ENCODE data around the gene EIF6.
"Not testable (repeated sequence)": the region's sequence is repeated elsewhere in the genome, so short reads cannot be mapped to it uniquely, and the experiment has no call there.

The EIF6 gene

GRCh38 chr20:35254448-35254999, 30.0 kb downstream of the EIF6 start:
- DNase-seq: no peak

GRCh38 chr20:35253010-35253409, 31.6 kb downstream of the EIF6 start:
- DNase-seq: no peak

GRCh38 chr20:35252598-35252997, 32.0 kb downstream of the EIF6 start:
- not testable (repeated sequence) for DNase-seq

DNA sequence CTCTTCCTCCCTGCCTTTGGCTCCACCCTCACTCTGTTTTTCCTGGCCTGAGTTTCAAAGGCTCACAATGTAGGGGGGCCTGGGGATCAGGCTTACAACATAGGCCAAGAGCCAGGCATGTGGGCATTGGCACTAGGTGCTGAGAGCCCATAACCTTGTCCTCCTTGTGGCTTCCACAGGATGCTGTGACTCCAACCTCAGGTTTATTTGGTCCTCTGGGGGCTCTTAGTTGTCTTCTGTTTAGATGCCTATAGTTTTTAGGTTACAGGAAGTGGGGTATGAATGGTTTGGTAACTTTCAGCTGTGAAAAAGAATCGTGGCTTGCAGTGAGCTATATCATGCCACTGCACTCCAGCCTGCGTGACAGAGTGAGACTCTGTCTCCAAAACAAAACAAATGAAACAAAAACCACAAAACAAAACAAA, 32.5 kb downstream of the EIF6 start:
- DNase-seq: no peak

DNA sequence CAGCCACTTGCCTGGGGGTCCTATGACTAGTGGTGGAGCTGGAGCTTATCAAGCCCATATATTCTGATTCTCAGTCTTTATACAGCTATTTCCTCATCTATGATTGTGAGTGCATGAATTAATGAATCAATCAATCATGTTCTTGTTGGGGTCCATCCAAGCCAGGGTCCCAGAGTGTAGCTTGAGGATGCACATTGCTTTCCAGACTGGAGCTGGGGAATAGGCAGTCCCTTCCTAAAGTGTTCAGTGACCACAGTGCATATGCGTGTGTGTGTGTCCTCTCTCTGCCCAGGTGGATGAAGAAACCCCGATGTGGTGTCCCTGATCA, 33.0 kb downstream of the EIF6 start:
- no peak for DNase-seq

- DNase-seq: no peak
These were observed 35.7 kb downstream of the EIF6 start for GRCh38 chr20:35248641-35249475.

GRCh38 chr20:35246723-35247122, 37.8 kb downstream of the EIF6 start:
- no peak for DNase-seq

GRCh38 chr20:35243986-35244385, 40.6 kb downstream of the EIF6 start:
- DNase-seq: no peak

DNA sequence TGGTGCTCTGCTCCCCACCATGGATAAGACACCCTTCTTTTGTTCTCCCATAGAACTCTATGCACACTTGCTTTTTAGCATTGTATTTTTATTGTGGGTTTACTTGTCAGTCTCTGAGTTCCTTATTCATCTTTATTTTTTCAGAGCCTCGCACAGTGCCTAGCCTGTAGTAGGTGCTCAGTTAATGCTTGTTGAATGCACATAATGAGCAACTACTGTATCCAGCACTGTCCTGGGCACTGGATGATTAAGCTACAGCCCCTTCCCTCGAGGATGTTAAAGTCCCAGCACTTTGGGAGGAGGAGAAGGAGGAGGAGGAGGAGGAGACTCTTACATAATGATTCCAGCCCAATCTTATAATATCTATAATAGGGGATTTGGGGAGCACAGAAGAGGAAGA, 41.3 kb downstream of the EIF6 start:
- DNase-seq: no peak

GRCh38 chr20:35240811-35241293, 43.7 kb downstream of the EIF6 start:
- DNase-seq: no peak

DNA sequence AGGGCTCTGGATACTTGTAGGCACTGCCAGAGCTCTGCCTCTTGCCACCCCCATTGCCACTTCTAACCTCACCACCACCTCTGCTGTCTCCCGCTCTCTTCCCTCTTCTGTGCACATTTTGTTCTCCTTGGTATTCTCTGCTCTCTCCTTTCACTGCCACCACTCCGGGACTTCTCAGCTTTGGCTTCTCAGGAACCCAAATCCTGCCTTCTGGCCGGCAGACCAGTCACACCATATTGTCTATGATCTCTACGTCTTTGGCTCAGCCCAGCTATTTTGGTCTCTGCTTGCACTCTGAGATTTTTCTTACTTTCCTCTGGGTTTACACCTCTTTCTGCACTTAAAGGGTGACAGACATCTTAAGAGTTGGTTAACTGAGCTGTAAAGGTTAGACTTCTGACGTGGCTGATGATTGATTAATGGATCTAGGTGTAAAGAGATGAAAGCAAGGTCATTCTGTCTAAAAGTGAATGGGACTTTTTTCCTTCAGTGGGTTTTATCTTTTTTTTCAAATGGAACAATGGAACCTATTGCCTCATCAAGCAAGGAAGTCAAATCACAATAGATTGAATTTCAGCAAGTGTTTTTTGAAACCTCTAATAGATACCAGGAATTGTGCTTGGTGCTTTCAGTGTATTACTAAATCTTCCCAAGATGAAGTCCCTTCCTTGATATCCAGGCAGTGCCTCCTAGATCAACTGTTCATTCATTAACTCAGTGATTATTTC, 44.3 kb downstream of the EIF6 start:
- DNase-seq: no peak

- no peak for DNase-seq
These were observed 45.8 kb downstream of the EIF6 start for GRCh38 chr20:35238735-35239134.

DNA sequence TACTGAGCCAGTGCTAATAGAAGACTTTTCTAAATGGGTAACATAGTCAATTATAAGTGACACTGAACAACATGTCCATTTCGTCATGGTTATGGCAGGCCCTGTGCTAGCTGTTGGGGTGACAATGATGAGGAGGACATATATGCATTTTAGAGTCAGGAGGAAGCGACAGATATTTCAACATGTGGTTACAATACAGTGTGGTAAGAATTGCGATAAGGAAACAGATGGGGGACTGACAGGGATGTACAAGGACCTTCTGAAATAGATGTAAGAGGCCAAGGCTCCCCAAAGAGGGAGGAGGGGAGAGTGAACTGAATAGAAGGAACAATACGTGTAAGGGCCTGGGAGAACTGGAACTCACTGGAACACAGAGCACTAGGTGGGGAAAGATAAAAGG, 46.4 kb downstream of the EIF6 start:
- DNase-seq: no peak

GRCh38 chr20:35237486-35237885, 47.1 kb downstream of the EIF6 start:
- no peak for DNase-seq

- DNase-seq: no peak
These were observed 48.7 kb downstream of the EIF6 start for GRCh38 chr20:35235881-35236280.

DNA sequence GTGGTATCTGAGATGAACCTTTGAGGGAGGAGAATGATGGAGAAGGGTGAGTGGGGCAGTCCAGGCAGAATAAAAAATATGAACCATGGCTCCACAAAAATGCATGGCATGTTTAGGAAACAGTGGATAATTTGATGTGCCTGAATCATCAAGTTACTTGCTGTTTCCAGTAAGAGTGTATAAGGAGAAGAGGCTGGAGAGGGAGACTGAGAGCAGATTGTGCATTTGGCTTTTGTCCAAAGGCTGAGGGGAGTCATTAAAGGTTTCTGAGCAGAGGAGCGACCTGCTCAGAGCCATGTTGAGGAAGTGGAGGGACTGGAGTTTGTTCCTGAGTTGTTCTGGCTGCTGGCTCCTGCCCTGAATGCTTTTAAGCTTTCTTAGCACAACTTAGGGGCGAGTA, 52.0 kb downstream of the EIF6 start:
- no peak for DNase-seq
